Measurements from ENCODE around the gene TRIP11.

Gene TRIP11

DNA sequence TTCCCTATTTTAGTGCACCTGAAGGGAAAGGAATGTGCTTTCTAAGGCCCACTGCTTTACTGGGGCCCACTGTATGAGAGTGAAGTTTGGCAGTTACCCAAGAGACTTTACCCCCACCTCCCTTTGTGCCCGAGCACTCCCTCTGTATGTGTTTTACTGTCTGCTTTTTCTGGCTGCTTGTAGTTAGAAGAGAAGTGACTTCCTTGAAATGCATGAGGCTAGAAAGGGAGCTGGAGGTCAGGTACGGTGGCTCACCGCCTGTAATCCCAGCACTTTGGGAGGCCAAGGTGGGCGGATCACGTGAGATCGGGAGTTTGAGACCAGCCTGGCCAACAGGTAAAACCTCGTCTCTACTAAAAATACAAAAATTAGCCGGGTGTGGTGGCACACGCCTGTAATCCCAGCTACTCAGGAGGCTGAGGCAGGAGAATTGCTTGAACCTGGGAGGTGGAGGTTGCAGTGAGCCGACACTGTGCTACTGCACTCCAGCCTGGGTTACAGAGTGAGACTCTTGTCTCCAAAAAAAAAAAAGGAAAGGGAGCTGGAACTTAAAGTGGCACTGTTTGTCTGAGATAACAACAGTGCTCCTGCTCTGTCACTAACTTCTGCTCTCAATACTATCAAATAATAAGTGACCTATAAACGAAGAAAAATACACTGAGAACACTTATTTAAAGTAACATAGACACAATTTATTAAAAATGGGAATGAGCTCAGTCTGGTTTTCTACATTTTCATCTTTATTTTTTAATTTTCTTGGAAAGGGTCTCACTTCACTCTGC lies 5.8 kb downstream of the TRIP11 start:
- TF ChIP-seq CREB1 (IDR thresholded peaks at IDR 0.05; ENCODE audit: low read depth), result no peak
- no peak for TF ChIP-seq YY1 (IDR thresholded peaks at IDR 0.05; ENCODE audit: low read depth)
- no peak for TF ChIP-seq FOXM1 (IDR thresholded peaks at IDR 0.05; ENCODE audit: borderline replicate concordance, low read depth)
- TF ChIP-seq, protein P1, sequence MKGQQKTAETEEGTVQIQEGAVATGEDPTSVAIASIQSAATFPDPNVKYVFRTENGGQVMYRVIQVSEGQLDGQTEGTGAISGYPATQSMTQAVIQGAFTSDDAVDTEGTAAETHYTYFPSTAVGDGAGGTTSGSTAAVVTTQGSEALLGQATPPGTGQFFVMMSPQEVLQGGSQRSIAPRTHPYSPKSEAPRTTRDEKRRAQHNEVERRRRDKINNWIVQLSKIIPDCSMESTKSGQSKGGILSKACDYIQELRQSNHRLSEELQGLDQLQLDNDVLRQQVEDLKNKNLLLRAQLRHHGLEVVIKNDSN (IDR thresholded peaks at IDR 0.05), result no peak
- no peak for TF ChIP-seq CEBPB (IDR thresholded peaks at IDR 0.05)
- TF ChIP-seq TCF12 (IDR thresholded peaks at IDR 0.05; ENCODE audit: low read depth), result no peak
- TF ChIP-seq TEAD4 (IDR thresholded peaks at IDR 0.05), result no peak
- no peak for TF ChIP-seq NFIC (IDR thresholded peaks at IDR 0.05)
- TF ChIP-seq, protein P2, sequence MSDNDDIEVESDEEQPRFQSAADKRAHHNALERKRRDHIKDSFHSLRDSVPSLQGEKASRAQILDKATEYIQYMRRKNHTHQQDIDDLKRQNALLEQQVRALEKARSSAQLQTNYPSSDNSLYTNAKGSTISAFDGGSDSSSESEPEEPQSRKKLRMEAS (IDR thresholded peaks at IDR 0.05), result no peak

DNA sequence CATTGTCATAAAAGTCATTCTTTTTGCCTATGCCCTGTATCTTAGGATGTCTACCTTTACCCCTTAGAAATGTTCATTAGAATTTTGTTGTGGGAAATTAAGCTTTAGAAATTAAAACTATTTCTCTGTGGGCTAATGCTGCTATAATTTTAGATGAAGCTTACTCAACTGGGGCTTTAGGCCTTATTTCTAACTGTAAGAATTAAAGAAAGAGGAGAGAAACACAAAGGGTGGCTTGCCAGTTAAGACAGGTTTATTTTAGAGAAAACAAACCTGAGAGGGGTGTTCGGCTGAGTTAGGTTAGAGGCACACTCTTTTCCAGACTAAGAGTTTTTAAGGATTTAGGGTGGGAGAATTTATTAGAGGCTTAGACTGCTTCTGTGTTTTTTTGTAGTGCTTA lies 6.4 kb downstream of the TRIP11 start:
- TF ChIP-seq FOXM1 (IDR thresholded peaks at IDR 0.05; ENCODE audit: borderline replicate concordance, low read depth), result no peak
- TF ChIP-seq TEAD4 (IDR thresholded peaks at IDR 0.05), result no peak
- TF ChIP-seq, protein P2 (IDR thresholded peaks at IDR 0.05), result no peak

DNA sequence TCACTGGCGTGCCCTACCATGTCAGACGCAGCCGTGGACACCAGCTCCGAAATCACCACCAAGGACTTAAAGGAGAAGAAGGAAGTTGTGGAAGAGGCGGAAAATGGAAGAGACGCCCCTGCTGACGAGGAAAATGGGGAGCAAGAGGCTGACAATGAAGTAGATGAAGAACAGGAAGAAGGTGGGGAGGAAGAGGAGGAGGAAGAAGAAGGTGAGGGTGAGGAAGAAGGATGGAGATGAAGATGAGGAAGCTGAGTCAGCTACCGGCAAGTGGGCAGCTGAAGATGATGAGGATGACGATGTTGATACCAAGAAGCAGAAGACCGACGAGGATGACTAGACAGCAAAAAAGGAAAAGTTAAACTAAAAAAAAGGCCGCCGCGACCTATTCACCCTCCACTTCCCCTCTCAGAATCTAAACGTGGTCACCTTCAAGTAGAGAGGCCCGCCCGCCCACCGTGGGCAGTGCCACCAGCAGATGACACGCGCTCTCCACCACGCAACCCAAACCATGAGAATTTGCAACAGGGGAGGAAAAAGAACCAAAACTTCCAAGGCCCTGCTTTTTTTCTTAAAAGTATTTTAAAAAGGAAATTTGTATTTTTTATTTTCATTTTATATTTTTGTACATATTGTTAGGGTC lies 13.2 kb downstream of the TRIP11 start:
- TF ChIP-seq EP300 (IDR thresholded peaks at IDR 0.05; ENCODE audit: borderline replicate concordance) (no peak), CEBPB (IDR thresholded peaks at IDR 0.05) (no peak), CREB1 (IDR thresholded peaks at IDR 0.05; ENCODE audit: low read depth) (no peak), RAD21 (IDR thresholded peaks at IDR 0.05; ENCODE audit: low read depth) (no peak), FOXM1 (IDR thresholded peaks at IDR 0.05; ENCODE audit: borderline replicate concordance, low read depth) (no peak), NFIC (IDR thresholded peaks at IDR 0.05) (no peak), TEAD4 (IDR thresholded peaks at IDR 0.05) (no peak), TCF12 (IDR thresholded peaks at IDR 0.05; ENCODE audit: low read depth) (no peak)
- TF ChIP-seq, protein P1 (IDR thresholded peaks at IDR 0.05), result no peak
- TF ChIP-seq, protein P2 (IDR thresholded peaks at IDR 0.05), result no peak
- TF ChIP-seq, protein P3, sequence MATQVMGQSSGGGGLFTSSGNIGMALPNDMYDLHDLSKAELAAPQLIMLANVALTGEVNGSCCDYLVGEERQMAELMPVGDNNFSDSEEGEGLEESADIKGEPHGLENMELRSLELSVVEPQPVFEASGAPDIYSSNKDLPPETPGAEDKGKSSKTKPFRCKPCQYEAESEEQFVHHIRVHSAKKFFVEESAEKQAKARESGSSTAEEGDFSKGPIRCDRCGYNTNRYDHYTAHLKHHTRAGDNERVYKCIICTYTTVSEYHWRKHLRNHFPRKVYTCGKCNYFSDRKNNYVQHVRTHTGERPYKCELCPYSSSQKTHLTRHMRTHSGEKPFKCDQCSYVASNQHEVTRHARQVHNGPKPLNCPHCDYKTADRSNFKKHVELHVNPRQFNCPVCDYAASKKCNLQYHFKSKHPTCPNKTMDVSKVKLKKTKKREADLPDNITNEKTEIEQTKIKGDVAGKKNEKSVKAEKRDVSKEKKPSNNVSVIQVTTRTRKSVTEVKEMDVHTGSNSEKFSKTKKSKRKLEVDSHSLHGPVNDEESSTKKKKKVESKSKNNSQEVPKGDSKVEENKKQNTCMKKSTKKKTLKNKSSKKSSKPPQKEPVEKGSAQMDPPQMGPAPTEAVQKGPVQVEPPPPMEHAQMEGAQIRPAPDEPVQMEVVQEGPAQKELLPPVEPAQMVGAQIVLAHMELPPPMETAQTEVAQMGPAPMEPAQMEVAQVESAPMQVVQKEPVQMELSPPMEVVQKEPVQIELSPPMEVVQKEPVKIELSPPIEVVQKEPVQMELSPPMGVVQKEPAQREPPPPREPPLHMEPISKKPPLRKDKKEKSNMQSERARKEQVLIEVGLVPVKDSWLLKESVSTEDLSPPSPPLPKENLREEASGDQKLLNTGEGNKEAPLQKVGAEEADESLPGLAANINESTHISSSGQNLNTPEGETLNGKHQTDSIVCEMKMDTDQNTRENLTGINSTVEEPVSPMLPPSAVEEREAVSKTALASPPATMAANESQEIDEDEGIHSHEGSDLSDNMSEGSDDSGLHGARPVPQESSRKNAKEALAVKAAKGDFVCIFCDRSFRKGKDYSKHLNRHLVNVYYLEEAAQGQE (IDR thresholded peaks at IDR 0.05; ENCODE audit: low read depth), result no peak

DNA sequence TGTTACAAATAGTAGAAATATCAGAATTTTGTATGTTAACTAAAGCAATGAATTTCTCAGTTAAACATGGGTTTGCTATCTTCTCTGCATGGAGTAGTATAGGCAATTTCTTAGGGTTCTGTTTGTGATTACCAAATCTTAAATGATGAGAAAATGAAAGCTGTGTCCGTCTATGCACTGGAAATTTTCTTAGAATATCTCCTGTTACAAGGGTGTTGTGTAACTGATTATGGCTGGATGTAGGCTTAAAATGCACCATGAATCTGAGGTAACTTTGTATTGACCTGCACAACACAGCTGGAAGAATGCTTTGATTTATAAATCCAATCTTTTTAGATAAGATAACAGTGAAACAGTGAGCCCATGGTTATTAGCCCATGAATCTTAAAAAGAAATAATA lies 17.8 kb downstream of the TRIP11 start:
- no peak for TF ChIP-seq TAF1 (IDR thresholded peaks at IDR 0.05; ENCODE audit: low read depth)
- TF ChIP-seq, protein P1 (IDR thresholded peaks at IDR 0.05), result no peak
- TF ChIP-seq EP300 (IDR thresholded peaks at IDR 0.05; ENCODE audit: borderline replicate concordance), result no peak
- no peak for TF ChIP-seq CREB1 (IDR thresholded peaks at IDR 0.05; ENCODE audit: low read depth)
- TF ChIP-seq, protein P3 (IDR thresholded peaks at IDR 0.05; ENCODE audit: low read depth), result no peak
- TF ChIP-seq TCF12 (IDR thresholded peaks at IDR 0.05; ENCODE audit: low read depth), result no peak
- TF ChIP-seq, protein P2 (IDR thresholded peaks at IDR 0.05), result no peak
- TF ChIP-seq CEBPB (IDR thresholded peaks at IDR 0.05), result no peak
- no peak for TF ChIP-seq NFIC (IDR thresholded peaks at IDR 0.05)
- no peak for TF ChIP-seq RAD21 (IDR thresholded peaks at IDR 0.05; ENCODE audit: low read depth)
- TF ChIP-seq TEAD4 (IDR thresholded peaks at IDR 0.05), result no peak
- no peak for TF ChIP-seq FOXM1 (IDR thresholded peaks at IDR 0.05; ENCODE audit: borderline replicate concordance, low read depth)
- no peak for TF ChIP-seq YY1 (IDR thresholded peaks at IDR 0.05; ENCODE audit: low read depth)

DNA sequence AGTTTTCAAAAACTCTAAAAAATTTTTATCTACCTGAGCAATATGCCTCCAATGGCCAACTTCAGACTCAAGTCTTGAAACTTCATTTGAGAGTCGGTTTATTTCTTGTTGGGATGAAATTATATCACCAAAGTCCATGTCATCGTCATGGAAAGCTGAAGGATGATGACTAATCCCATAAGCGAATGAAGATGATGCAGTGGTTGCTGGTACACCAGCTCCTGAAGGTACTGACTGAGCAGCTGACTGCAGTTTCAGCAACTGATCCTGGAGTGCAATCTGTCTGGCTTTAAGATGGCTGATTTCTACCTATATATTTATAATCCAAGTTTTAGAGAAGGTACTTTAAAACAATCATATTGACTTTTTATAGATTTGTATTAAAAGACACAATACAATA lies 18.3 kb downstream of the TRIP11 start:
- TF ChIP-seq EGR1 (IDR thresholded peaks at IDR 0.05), result no peak

Measured in Ishikawa (cell line).